Fibroblast of skin of abdomen (primary cell): ENCODE data around the gene PYDC1. TPM values are rescaled to one million over a fixed set of nuclear protein-coding genes. Genes with fewer than 3 reads are reported as not detected.
"Not testable (repeated sequence)": the region's sequence is repeated elsewhere in the genome, so short reads cannot be mapped to it uniquely, and the experiment has no call there.

Experiments
- DNase-seq: peaks from one replicate; pipeline ENCODE4 v3.0.0-alpha.2; 2013
- polyA plus RNA-seq, 2 experiments: library from polyadenylated mRNA; unstranded; fragments of 120-200 nt; gene quantifications; one replicate each; pipeline ENCODE4 v1.2.1, GENCODE V29; 2013; ENCODE audit not compliant: insufficient read length in 2 of 2

PYDC1 gene
- polyA plus RNA-seq (2013, experiment 1 of 2; ENCODE audit: insufficient read length), result not detected
- polyA plus RNA-seq (2013, experiment 2 of 2; ENCODE audit: insufficient read length), result not detected

GRCh38 chr16:31216422-31217135 is at the start of gene PYDC1:
PYDC1 (minus strand) TSS chr16:31217135; CDS start chr16:31217028, 107 bp downstream.
- no peak for DNase-seq

GRCh38 chr16:31265329-31266245 is 48.7 kb upstream of the PYDC1 start:
- no peak for DNase-seq

GRCh38 chr16:31262084-31262483 is 45.1 kb upstream of the PYDC1 start:
- DNase-seq, result no peak

DNA sequence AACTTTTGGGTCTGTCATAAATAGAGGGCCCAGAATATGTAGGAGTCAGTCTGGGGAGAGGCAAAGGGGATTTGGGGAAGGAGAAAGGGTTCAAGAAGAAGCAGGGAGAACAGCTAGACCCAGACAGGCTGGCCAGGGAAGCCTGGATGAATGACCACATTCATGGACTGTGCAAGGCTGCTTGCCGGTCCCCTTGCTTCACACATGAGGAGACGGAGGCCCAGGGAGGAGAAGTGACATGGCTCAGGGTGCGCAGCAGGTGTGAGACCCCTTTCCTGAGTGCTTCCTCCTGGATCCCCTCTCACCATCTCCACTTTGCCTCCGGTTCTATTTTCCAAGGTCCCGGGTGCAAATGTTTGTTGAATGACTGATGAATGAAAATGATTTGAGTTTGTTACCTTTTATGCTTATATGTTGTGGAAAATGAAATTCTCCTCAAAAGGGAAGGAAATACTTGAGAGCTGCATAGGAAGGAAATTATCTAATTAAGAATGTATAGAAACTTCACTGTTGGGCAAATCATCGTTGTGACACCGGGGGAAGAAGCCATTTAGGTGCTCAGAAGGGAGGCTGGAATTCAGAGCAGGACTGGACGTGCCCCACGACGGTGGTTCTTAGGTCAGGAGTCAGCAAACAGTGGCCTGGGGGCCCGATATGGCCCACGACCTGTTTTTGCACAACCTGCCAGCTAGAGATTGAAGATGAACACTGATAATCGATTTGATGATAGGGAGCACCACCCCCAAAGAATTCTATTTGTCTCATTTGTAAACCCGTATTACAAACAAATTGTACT is 43.4 kb upstream of the PYDC1 start:
- no peak for DNase-seq

GRCh38 chr16:31258366-31258765 is 41.4 kb upstream of the PYDC1 start:
- DNase-seq, result no peak

- DNase-seq, result no peak
These were observed 39.5 kb upstream of the PYDC1 start for GRCh38 chr16:31256466-31256865.

DNA sequence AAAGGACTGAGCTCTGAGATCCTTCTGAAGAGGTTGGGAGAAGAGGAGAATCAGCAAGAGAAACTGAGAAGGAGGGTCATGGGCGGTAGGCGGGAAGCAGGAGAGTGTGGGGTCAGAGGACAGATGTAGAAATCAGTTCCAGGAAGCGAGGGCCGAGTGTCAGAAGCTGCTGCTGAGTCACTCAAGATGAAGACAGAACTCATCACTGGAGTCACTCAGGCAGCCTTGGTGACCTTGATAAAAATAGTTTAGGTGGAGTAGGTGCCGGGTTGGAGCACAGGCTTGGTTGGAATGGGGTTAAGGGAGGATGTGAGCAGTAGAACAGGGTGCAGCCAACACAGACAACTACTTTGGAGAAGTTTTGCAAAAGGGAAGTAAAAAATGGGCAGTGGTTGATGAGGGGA is 36.7 kb upstream of the PYDC1 start:
- DNase-seq, result no peak

DNA sequence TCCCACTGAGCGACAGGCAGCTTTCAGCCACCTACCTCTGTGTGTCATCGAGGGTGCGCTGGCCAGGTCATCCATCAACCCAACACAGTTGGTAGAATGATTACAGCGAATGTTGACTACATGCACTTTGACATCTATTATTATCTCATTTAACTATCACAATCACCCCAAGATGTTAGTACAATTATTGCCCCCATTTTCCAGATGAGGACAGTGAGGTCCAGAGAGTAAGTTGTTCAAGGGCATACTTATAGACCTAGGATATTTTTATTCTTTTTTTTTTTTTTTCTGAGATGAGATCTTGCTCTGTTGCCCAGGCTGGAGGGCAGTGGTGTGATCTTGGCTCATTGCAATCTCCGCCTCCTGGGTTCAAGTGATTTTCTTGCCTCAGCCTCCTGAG is 34.5 kb upstream of the PYDC1 start:
- no peak for DNase-seq

DNA sequence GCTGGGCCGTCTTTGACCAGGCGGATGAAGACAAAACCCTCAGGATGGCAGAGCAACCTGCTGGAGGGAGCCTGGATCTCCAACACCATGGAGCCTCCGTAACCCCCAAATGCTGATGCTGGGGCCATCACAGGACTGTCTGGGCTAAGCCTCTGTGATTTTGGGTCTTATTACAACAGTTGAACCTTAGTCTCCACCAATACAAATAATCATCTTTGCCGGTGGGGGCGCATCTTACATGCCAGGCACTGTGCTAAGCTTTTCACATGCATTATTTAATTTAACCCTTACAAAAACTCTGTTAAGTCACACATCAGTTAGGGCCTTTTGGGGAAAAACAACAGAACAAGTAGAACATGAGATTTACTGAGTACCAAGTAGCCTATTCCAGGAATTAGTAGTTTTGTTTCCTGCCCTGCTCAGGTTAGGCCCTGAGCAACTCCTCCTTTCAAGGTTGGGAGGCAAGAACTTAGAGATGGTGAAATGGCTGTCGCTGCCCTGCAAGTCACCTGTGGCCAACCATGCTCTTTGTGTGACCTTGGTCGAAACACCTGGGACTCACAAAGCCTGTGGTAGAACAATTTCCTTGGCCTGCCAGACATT is 33.9 kb upstream of the PYDC1 start:
- no peak for DNase-seq

GRCh38 chr16:31248344-31248743 is 31.4 kb upstream of the PYDC1 start:
- no peak for DNase-seq

DNA sequence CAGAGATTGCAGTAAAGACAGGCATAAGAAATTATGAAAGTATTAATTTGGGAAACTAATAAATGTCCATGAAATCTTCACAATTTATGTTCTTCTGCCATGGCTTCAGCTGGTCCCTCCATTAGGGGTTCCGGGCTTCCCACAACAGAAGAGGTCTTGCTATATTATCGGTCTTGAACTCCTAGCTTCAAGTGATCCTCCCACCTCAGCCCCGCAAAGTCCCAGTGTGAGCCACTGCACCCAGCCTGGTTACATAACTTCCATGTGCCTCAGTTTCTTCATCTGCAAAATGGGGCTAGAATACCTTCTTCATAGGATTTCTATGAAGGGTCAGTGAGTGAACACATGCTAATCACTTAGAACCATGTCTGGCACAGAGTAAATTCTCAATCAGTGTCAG is 29.4 kb upstream of the PYDC1 start:
- no peak for DNase-seq

- not testable (repeated sequence) for DNase-seq
These were observed 28.7 kb upstream of the PYDC1 start for GRCh38 chr16:31245598-31245997.

DNA sequence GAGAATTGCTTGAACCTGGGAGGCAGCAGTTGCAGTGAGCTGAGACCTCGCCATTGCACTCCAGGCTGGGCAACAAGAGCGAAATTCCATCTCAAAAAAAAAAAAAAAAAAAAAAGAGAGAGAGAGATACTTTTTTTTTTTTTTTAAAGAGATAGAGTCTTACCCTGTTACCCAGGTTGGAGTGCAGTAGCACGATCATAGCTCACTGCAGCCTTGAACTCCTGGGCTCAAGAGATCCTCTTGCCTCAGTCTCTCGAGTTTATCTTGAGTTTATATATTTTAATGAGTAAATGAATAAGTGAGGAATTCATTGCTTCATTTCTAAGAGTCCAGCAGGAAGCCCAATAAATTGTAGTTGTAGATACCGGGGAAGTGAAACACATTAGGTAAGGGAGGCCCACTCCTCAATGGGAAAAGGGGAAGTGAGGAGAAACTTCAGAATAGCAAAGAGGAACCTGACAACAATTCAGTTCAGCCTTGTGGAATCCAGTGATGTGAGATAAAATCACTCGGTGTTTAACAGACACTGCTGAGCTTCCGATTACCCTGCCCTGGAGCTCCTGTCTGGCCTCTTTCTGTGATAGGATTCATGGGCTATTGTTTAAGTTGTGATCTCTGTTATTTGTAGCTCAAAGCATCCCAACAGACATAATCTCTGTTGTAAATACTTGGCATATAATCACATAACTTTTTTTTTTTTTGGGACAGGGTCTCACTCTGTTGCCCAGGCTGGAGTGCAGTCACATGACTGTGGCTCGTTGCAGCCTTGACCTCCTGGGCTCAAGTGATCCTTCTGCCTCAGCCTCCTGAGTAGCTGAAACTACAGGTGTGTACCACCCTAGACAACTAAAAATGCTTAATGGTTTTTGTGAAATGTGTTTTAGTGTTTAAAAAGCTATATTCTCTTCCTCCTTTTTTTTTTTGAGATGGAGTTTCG is 27.1 kb upstream of the PYDC1 start:
- no peak for DNase-seq

- no peak for DNase-seq
These were observed 25.3 kb upstream of the PYDC1 start for GRCh38 chr16:31242206-31242605.

DNA sequence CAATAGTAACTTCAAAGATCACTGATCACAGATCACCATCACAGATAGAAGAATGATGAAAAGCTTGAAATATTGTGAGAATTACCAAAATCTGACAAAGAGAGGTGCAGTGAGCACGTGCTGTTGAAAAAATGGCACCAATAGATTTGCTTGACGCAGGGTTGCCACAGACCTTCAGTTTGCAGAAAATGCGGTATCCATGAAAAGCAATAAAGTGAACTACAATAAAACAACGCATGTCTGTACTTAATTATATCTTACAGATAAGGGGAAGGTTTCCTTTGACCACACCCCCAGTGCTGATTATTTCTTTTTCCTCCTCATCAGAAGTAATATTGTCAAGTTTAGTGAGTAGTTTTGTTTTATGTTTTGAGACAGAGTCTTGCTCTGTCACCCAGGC is 21.1 kb upstream of the PYDC1 start:
- no peak for DNase-seq

DNA sequence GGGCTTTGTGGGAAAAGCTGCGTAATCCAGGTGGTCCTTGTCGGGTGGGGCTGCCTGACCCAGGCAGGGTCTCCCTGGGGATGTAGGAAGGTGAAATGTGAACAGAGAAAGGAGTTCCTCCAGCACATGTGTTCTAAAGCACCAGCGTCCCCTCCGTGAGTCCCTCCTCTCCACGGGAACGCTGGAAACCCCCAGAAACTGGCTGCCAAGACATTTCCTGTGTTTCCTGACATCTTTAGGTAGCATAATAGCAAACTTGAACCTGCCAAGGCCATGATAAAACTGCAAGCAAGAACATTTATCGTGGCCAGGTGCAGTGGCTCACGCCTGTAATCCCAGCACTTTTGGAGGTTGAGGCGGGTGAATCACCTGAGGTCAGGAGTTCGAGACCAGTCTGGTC is 12.6 kb upstream of the PYDC1 start:
- DNase-seq, result no peak

GRCh38 chr16:31228206-31228605 is 11.3 kb upstream of the PYDC1 start:
- no peak for DNase-seq

GRCh38 chr16:31225193-31225592 is 8.3 kb upstream of the PYDC1 start:
- no peak for DNase-seq

- no peak for DNase-seq
These were observed 7.4 kb upstream of the PYDC1 start for GRCh38 chr16:31224092-31224955.

- no peak for DNase-seq
These were observed 6.1 kb upstream of the PYDC1 start for GRCh38 chr16:31223044-31223443.
